NCI-H460 (cell line): ENCODE measurements around the gene CFAP92. TPM values are rescaled to one million over a fixed set of nuclear protein-coding genes. Genes with fewer than 3 reads are reported as not detected.
A peak's percentile ranks its signal among the peaks of the same experiment; 100 is the strongest.

Experiments used
- DNase-seq: peaks from one replicate; pipeline ENCODE4 v3.0.0-alpha.2; 2016; ENCODE audit warnings: low read depth; ENCODE audit errors: extremely low read depth
- polyA plus RNA-seq: library from polyadenylated mRNA; depleted of rRNA; stranded (reverse); fragments of >200 nt; gene quantifications from 2 replicates; pipeline ENCODE4 v1.2.3, GENCODE V29; 2014; cell fraction: nucleus; rRNA removed
- total RNA-seq: library from RNA; depleted of rRNA; stranded (reverse); fragments of >200 nt; shearing (Covaris generic); gene quantifications from 2 replicates; pipeline ENCODE4 v1.2.3, GENCODE V29; 2014; rRNA removed

Gene CFAP92, protein sequence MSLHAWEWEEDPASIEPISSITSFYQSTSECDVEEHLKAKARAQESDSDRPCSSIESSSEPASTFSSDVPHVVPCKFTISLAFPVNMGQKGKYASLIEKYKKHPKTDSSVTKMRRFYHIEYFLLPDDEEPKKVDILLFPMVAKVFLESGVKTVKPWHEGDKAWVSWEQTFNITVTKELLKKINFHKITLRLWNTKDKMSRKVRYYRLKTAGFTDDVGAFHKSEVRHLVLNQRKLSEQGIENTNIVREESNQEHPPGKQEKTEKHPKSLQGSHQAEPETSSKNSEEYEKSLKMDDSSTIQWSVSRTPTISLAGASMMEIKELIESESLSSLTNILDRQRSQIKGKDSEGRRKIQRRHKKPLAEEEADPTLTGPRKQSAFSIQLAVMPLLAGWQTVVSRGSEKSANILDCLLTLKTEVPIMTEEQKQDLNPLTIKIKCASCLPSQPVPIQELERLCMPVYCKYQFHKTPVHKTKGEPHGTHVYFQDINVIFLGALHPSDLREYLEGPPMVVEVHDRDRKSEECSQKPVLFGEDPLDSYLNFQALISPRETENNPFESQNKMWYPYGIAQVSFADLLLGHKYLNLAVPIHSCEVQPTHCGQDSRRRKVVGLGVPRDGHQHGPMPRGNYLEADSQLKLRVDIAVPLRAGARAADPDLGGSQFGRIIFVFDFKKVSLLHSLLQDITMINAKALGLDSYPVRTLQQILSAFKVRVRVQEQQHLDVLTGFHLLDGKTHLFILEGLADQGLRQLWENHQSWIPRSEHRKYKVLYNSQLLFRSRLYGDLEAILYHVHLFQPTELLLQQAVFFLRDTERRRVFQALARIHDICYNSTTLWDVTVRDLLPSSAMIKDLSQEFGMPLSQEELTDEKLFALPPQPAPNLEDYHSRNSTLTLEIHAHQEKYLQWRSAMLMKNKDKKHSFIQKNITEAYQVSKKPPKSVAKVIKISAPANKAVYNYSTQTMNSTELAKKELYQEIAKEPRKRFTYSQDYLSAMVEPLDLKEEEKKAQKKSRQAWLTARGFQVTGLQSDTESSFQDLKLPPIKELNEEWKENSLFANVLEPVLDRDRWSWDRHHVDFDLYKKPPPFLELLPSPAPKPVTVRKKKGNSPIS
- 0.42 TPM in 1 of 2 replicates, not detected in the other for total RNA-seq
- polyA plus RNA-seq = 0.58 TPM in 1 of 2 replicates, not detected in the other

DNA sequence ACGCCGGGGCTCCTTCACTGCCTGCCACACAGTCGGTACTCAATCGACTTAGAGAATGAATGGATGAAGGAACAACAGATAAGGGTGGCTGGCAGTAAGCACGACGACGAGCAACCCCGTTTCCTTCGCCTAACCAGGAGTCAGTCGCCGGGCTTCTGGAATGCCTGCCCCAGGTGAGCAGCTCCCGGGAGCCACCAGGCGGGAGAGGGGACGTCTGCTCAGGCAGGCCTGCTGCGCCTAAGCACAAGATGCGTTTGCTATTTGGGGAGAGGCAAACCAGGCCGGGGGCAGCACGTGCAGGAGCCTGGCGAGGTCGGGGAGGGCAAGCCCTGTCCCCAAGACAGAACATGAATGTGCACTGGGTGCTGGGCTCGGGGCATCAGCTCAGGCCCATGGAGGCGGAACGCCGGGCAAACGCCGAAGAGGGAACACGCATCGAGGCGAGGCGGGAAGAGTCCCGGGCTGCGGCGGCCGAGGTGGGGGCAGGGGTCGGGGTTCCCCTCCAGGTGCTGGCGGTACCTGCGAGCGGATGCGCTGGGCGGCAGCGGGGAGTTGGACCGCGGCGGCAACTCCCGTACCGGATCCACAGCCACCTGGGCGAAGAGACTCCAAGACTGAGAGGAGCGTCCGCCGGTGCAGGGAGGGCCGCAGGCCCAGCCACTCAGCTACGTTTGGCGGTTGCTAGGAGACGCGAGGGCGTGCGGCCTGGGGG lies at the start of gene CFAP92:
CFAP92 (minus strand) TSS at position 616 of the 712 bp plus-strand sequence. CDS start 772 bp downstream, outside the sequence.
- peak; percentile 54 for DNase-seq

- DNase-seq = no peak
Observed at GRCh38 chr3:129040579-129041300, 46.9 kb upstream of the CFAP92 start.

- no peak for DNase-seq
Observed at GRCh38 chr3:129040039-129040336, 46.1 kb upstream of the CFAP92 start.

DNA sequence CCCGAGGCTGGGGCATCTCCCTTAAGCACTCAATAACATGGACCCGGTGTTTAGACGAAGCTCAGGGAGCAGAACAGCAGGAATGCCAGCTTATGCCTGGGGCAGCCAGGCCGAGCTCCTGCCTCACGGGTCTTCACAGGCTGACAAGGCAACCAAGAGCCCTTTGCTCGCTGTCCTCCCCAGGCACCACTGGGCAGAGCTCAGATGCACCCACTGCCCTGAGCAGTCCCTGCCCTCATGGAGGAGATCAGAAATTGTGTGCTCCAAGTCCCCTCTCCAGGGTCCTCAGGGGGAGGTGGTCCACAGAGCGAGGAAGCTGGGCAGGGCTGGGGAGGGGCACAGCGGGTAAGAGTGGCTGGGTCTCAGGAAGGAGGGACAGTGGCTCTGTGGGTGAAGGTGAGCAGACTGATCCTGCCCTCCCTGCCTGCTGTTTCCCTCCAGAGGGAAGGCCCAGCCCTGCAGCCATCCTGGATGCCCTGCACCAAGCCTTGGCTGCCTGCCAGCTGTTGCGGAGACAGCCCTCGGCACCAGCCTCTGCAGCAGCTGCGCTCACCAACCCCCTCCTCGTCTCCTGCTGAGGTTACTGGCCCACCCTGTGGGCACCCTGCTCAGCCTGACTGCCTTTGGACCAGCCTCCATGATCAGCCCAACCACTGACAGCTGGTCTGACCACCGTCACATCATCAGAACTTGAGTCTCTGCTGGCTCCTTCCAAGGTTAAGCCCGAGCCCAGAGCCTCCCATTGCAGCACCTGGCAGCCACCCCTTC lies 45.6 kb upstream of the CFAP92 start:
- DNase-seq = no peak

GRCh38 chr3:129038121-129038855 lies 44.4 kb upstream of the CFAP92 start:
- no peak for DNase-seq

DNA sequence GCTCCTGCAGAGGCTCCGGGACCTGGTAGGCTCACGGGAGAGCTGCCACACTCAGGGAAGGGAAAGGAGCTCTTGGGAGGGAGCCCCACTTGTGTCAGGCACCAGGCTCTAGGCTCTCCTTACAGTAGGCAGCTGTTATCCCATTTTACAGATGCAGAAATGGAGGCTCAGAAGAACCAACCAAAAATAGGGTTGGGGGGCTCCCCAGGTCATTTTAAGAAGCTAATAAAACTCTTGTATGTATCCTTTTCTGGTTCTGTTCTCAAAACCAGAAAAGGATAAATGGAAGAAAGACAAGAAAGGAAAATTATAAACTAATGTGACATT lies 43.2 kb upstream of the CFAP92 start:
- no peak for DNase-seq

GRCh38 chr3:129036222-129037092 lies 42.6 kb upstream of the CFAP92 start:
- DNase-seq = no peak

- DNase-seq = no peak
Observed at GRCh38 chr3:129035360-129036221, 41.7 kb upstream of the CFAP92 start.

GRCh38 chr3:129034642-129035041 lies 40.8 kb upstream of the CFAP92 start:
- no peak for DNase-seq

GRCh38 chr3:129033633-129034321 lies 39.9 kb upstream of the CFAP92 start:
- DNase-seq = no peak

- DNase-seq = no peak
Observed at GRCh38 chr3:129033151-129033550, 39.3 kb upstream of the CFAP92 start.

GRCh38 chr3:129032716-129033115 lies 38.8 kb upstream of the CFAP92 start:
- DNase-seq = no peak

DNA sequence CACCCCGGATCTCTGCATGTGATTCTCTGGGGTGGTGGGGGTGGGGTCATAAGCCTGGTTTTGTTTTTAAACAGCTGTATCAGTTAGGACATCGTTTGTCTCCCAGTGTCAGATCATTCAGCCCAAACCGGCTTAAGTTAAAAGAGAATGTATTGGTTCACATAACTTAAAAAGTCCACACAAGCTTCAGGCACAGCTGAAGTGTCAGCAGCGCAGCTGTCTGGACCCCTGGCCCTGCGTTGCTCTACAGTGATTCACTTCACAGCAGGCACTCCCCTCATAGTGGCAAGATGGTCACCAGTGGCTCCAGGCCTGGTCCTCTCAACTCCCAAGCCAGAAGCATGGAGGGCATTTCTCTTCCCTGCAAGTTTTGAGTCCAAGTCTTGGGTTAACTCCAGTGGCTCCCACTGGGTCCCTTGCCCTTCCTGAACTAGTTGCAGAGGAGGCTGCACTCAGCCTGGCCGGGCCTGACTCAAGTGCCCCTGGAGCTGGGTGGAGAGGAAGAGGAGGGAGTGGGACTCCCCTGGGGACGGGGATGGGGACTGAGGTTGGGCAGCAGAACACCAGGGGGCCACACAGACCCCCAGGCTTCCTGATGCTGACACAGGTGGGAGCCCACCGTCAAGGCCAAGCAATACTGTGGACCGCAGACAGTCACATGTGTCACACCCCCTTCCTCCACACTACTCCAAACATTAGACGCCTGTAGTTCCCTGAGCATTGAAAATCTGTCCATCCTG lies 37.8 kb upstream of the CFAP92 start:
- DNase-seq = no peak

DNA sequence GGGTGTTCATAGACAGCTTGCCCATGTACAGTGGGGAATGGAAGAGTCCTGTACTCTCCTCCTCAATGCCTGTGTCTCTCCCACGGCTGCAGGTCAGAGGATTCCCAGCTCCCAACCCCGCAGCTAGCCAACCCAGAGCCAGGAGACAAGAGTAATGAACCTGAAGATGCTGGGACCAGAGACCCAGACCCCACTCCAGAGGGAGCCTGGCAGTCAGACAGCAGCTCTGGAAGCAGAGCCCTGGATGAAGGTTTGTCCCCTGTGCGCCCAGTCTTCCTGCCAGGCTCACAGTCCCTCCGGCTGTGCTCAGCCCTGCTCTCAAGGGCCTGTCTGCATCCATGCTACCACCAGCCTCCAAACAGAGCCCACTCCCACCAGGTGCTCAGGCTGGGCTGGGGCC lies 36.7 kb upstream of the CFAP92 start:
- no peak for DNase-seq

GRCh38 chr3:129028866-129029265 lies 35.0 kb upstream of the CFAP92 start:
- DNase-seq = no peak

DNA sequence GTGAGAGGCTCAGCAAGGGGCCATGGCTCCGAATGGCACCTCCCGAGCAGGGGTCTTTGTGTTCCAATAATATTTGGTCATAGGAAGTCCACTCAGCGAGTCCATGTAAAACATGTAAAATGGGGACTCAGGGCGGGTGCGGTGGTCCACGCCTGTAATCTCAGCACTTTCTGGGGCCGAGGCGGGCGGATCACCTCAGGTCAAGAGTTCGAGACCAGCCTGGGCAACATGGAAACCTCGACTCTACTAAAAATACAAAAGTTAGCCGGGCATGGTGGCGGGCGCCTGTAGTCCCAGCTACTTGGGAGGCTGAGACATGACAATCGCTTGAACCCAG lies 33.6 kb upstream of the CFAP92 start:
- no peak for DNase-seq
